Ovary (tissue), 9 donors: ENCODE measurements around the gene MRPS17. TPM values are rescaled to one million over a fixed set of nuclear protein-coding genes. Genes with fewer than 3 reads are reported as not detected.
"Not testable (repeated sequence)": the region's sequence is repeated elsewhere in the genome, so short reads cannot be mapped to it uniquely, and the experiment has no call there.

Experiments used
- DNase-seq, 5 donors: peaks; one replicate each; pipeline ENCODE4 v3.0.0-alpha.2; 2019 to 2020
- H3K27ac ChIP-seq, 2 donors: fragments of 200-600 bp; one replicate each; pipeline versions ENCODE4 v1.5.1 to v1.8.0; 2019 to 2022
- H3K27me3 ChIP-seq: fragments of 200-600 bp; one replicate; pipeline ENCODE4 v1.8.0; 2022
- H3K36me3 ChIP-seq: fragments of 200-600 bp; sonication (generic); one replicate; pipeline ENCODE4 v1.5.1; 2019
- H3K4me1 ChIP-seq: one replicate; pipeline ENCODE4 v1.8.1; 2013; ENCODE audit warnings: mild to moderate bottlenecking, moderate library complexity; ENCODE audit not compliant: insufficient read depth
- H3K4me3 ChIP-seq: fragments of 200-600 bp; sonication (generic); one replicate; pipeline ENCODE4 v1.5.1; 2017
- H3K9me3 ChIP-seq, 2 donors: fragments of 200-600 bp in 1 of 2; sonication (generic) in 1 of 2; one replicate each; pipeline versions ENCODE4 v1.5.1 to v1.8.1; 2013 to 2019; ENCODE audit warnings: mild to moderate bottlenecking in 1 of 2, moderate library complexity in 1 of 2
- EP300 ChIP-seq: sonication (generic); formaldehyde crosslinking; IDR thresholded peaks from one replicate; pipeline ENCODE4 v1.6.1; 2017; ENCODE audit warnings: antibody characterized with exemption
- POLR2A ChIP-seq: fragments of 450-650 bp; IDR thresholded peaks from one replicate; pipeline ENCODE4 v1.6.1; 2017; ENCODE audit warnings: antibody characterized with exemption, mild to moderate bottlenecking, moderate library complexity
- WGBS, 3 donors: extraction: QIAGEN DNeasy Blood & Tissue Kit in 1 of 3; methylation state at CpG; one replicate each; pipeline versions ENCODE4 v1.1.5 to v1.1.7; 2013 to 2017; 5-methylcytosine and 5-hydroxymethylcytosine counted together
- intact Hi-C, 4 donors: fragments of 100-400 bp; cut with DNase I; formaldehyde crosslinking; loops; one replicate each; pipeline versions ENCODE4 v1.11.0 to v1.15.1; 2022 to 2023
- polyA plus RNA-seq, 2 donors: library from polyadenylated mRNA; stranded (reverse); fragments of 200-250 nt in 1 of 2; fragments of 350-450 nt in 1 of 2; fragmentation: Illumina TruSeq in 1 of 2; extraction: RNeasy Lipid Tissue Mini Kit (QIAGEN cat#74804) in 1 of 2; gene quantifications; one replicate each; pipeline ENCODE4 v1.2.3, GENCODE V29; 2013 to 2014
- total RNA-seq, 7 donors: library from RNA; depleted of rRNA in 2 of 7; stranded (reverse); fragments of >200 nt in 2 of 7; fragmentation: NEBNext Ultra II Directional in 3 of 7; extraction: Animal tissue kit (Norgen Biotek cat#: 25700) in 3 of 7; gene quantifications; one replicate each; pipeline versions ENCODE4 v1.1.0 to v1.2.4, GENCODE V29; 2016 to 2023
- TF ChIP-seq, protein P1 (sequence below), 3 donors: fragments of 450-650 bp in 2 of 3; fragments of 200-600 bp in 1 of 3; IDR thresholded peaks; one replicate each; pipeline versions ENCODE4 v1.5.1 to v1.8.0; 2016 to 2022; ENCODE audit warnings: antibody characterized with exemption in 3 of 3, mild to moderate bottlenecking in 1 of 3
- donor health status: DM: no; HTN: no; CAD: no; lungs with moderate emphysema.
- donor health status: DM: no; HTN: no; CAD: no.
- donor health status: Bipolar disorder and iron deficiency.
- donor health status: DM: yes; HTN: yes; CAD: no.
- donor health status: DM: no; HTN: no; CAD: no.
- donor health status: DM: yes; HTN: yes; CAD: no.

The MRPS17 gene
- total and polyA plus RNA-seq, 9 donors = 4.7 to 18.9 (median 11.4) TPM

GRCh38 chr7:55928006-55928767 is 23.5 kb upstream of the MRPS17 start:
- TF ChIP-seq EP300 (no peak), POLR2A (no peak)
- TF ChIP-seq, protein P1, sequence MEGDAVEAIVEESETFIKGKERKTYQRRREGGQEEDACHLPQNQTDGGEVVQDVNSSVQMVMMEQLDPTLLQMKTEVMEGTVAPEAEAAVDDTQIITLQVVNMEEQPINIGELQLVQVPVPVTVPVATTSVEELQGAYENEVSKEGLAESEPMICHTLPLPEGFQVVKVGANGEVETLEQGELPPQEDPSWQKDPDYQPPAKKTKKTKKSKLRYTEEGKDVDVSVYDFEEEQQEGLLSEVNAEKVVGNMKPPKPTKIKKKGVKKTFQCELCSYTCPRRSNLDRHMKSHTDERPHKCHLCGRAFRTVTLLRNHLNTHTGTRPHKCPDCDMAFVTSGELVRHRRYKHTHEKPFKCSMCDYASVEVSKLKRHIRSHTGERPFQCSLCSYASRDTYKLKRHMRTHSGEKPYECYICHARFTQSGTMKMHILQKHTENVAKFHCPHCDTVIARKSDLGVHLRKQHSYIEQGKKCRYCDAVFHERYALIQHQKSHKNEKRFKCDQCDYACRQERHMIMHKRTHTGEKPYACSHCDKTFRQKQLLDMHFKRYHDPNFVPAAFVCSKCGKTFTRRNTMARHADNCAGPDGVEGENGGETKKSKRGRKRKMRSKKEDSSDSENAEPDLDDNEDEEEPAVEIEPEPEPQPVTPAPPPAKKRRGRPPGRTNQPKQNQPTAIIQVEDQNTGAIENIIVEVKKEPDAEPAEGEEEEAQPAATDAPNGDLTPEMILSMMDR (IDR thresholded peaks at IDR 0.05) = no peak
- WGBS, 3 donors = 89 to 92% (median 90%) methylated on average over 5 of the region's 5 CpGs
- H3K27me3 ChIP-seq = no peaks in the 10 kb centered on the region
- no peak overlapping the region for H3K27ac ChIP-seq
- intact Hi-C loops = no loop called here
- no peak for DNase-seq
- no peaks in the 10 kb centered on the region for H3K36me3 ChIP-seq
- H3K9me3 ChIP-seq = peaks cover 0 to 5% of the 10 kb centered on the region in 2 donors
- H3K4me1 ChIP-seq = no peaks in the 10 kb centered on the region
- no peak overlapping the region for H3K4me3 ChIP-seq

GRCh38 chr7:55931421-55932151 is 20.1 kb upstream of the MRPS17 start:
- no peak for TF ChIP-seq POLR2A
- TF ChIP-seq, protein P1 (IDR thresholded peaks at IDR 0.05) = no peak
- TF ChIP-seq EP300 = no peak
- intact Hi-C loops = no loop called here
- WGBS, 3 donors = 76 to 91% (median 83%) methylated on average over 5 of the region's 5 CpGs
- H3K36me3 ChIP-seq = no peaks in the 10 kb centered on the region
- peaks cover 0 to 12% of the 10 kb centered on the region in 2 donors for H3K9me3 ChIP-seq
- H3K4me3 ChIP-seq = no peak overlapping the region
- no peak overlapping the region for H3K27ac ChIP-seq
- H3K4me1 ChIP-seq = no peaks in the 10 kb centered on the region
- DNase-seq = no peak
- no peaks in the 10 kb centered on the region for H3K27me3 ChIP-seq

GRCh38 chr7:55939514-55940123 is 12.1 kb upstream of the MRPS17 start:
- WGBS, 3 donors = 89 to 98% (median 92%) methylated on average over 7 of the region's 7 CpGs
- Histone ChIP-seq H3K4me3 (no peak overlapping the region), H3K27ac (no peak overlapping the region), H3K36me3 (no peaks in the 10 kb centered on the region), H3K9me3 (peaks cover 0 to 19% of the 10 kb centered on the region in 2 donors), H3K27me3 (no peaks in the 10 kb centered on the region), H3K4me1 (no peaks in the 10 kb centered on the region)
- DNase-seq = no peak
- TF ChIP-seq POLR2A (no peak), EP300 (no peak)
- TF ChIP-seq, protein P1 (IDR thresholded peaks at IDR 0.05) = no peak
- intact Hi-C loops = no loop called here

DNA sequence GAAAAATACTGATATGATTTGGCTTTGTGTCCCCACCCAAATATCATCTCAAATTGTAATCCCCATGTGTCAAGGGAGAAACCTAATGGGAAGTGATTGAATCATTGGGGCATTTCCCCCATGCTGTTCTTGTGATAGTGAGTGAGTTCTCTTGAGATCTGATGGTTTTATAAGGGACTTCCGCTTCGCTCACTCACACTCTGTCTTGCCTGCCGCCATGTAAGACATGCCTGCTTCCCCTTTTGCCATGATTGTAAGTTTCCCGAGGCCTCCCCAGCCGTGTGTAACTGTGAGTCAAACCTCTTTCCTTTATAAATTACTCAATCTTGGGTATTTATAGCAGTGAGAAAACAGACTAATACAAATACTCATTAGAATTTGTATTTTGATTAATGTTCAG is 5.1 kb upstream of the MRPS17 start:
- TF ChIP-seq, protein P1 (IDR thresholded peaks at IDR 0.05) = no peak
- TF ChIP-seq EP300 = no peak
- DNase-seq = no peak
- Histone ChIP-seq H3K27ac (no peak overlapping the region), H3K9me3 (no peaks in the 10 kb centered on the region), H3K36me3 (no peaks in the 10 kb centered on the region), H3K4me1 (no peaks in the 10 kb centered on the region), H3K4me3 (no peak overlapping the region), H3K27me3 (no peaks in the 10 kb centered on the region)
- intact Hi-C loops = loop anchor here in 1 of 4 donors (5.0 kb wide), 1 partner anchor 1804 kb away; no protein-coding TSS in a partner anchor
- WGBS, 3 donors = 87 to 90% (median 87%) methylated on average over 5 of the region's 5 CpGs

GRCh38 chr7:55952352-55952671 is 635 bp downstream of the MRPS17 start:
- H3K27me3 ChIP-seq, intact Hi-C loops, H3K4me1 ChIP-seq, DNase-seq, H3K36me3 ChIP-seq, H3K9me3 ChIP-seq: not testable (repeated sequence)
- Histone ChIP-seq H3K4me3 (peak overlapping the region; percentile 93), H3K27ac (peak overlapping the region; percentile 76 to 78)
- WGBS, 3 donors = 32 to 35% (median 35%) methylated on average over 19 of the region's 19 CpGs
